Endothelial cell of umbilical vein (primary cell): ENCODE measurements around the gene SYNGR4. TPM values are rescaled to one million over a fixed set of nuclear protein-coding genes. Genes with fewer than 3 reads are reported as not detected.
A peak's percentile ranks its signal among the peaks of the same experiment; 100 is the strongest.
"Not testable (repeated sequence)": the region's sequence is repeated elsewhere in the genome, so short reads cannot be mapped to it uniquely, and the experiment has no call there.

ENCODE experiments used
- BruUV-seq: library from RNA; stranded (reverse); fragments of 400-500 nt; replicated peaks from 2 replicates; lab custom pipeline; 2021; lab: Mats Ljungman, UMichigan
- CTCF ChIA-PET: fragments of 300-600, 350-600 bp; sonication (Branson Sonifier 250); formaldehyde crosslinking; loops from one replicate; lab custom pipeline; 2021; ENCODE audit warnings: antibody characterized with exemption, inconsistent platforms; lab: Charles Lee
- POLR2A ChIA-PET: fragments of 300-600, 350-600 bp; sonication (Branson Sonifier 250); formaldehyde crosslinking; loops from one replicate; lab custom pipeline; 2021; ENCODE audit warnings: antibody characterized with exemption, inconsistent platforms; lab: Charles Lee
- DNase-seq: peaks from one replicate; pipeline ENCODE4 v3.0.0-alpha.2; 2011; ENCODE audit warnings: low read depth, low spot score
- FAIRE-seq: peaks from 2 replicates; lab custom pipeline; 2011; peaks lifted over from hg19 to GRCh38; lab: Jason Lieb, UNC
- H2AFZ ChIP-seq: 2 replicates; pipeline ENCODE4 v1.6.0; 2012; ENCODE audit warnings: low read depth, low read length, control low read depth, inconsistent platforms
- H3K27ac ChIP-seq: 2 replicates; pipeline ENCODE4 v1.5.1; 2011; ENCODE audit warnings: low read depth, mild to moderate bottlenecking, control low read depth, low read length, moderate library complexity; ENCODE audit not compliant: insufficient read depth
- H3K27me3 ChIP-seq, 2 experiments: 2 replicates each; pipeline versions ENCODE4 v1.6.0 to v1.6.1; 2011; ENCODE audit warnings: low read length in 2 of 2, mixed read lengths in 1 of 2; ENCODE audit not compliant: control insufficient read depth in 2 of 2, insufficient read depth in 2 of 2
- H3K36me3 ChIP-seq, 2 experiments: 2 replicates in 1 of 2; 3 replicates in 1 of 2; pipeline ENCODE4 v1.5.1; 2011; ENCODE audit warnings: low read length in 2 of 2, mild to moderate bottlenecking in 1 of 2, moderate library complexity in 1 of 2; ENCODE audit not compliant: control insufficient read depth in 2 of 2, insufficient read depth in 2 of 2; ENCODE audit errors: extremely low read depth in 1 of 2
- H3K4me1 ChIP-seq: 3 replicates; pipeline ENCODE4 v1.5.1; 2011; ENCODE audit warnings: mild to moderate bottlenecking, low read length; ENCODE audit not compliant: control insufficient read depth, insufficient read depth; ENCODE audit errors: extremely low read depth
- H3K4me2 ChIP-seq: 2 replicates; pipeline ENCODE4 v1.6.1; 2011; ENCODE audit warnings: low read length, control low read depth, mixed read lengths; ENCODE audit not compliant: insufficient read depth
- H3K4me3 ChIP-seq, 3 experiments: fragments of 200-600 bp in 1 of 3; sonication (generic), shearing (Covaris generic) in 1 of 3; replicated peaks in 1 of 3; 2 replicates each; pipeline ENCODE4 v1.5.1; 2011 to 2016; ENCODE audit warnings: control low read depth in 3 of 3, low read length in 3 of 3, mild to moderate bottlenecking in 2 of 3, inconsistent platforms in 1 of 3, low read depth in 1 of 3, moderate library complexity in 1 of 3; ENCODE audit not compliant: insufficient read depth in 1 of 3
- H3K79me2 ChIP-seq: 2 replicates; pipeline ENCODE4 v1.6.0; 2012; ENCODE audit warnings: low read length, inconsistent platforms; ENCODE audit not compliant: control insufficient read depth, insufficient read depth
- H3K9ac ChIP-seq: replicated peaks from 2 replicates; pipeline ENCODE3; 2011; ENCODE audit warnings: low read length, control low read depth; ENCODE audit not compliant: insufficient read depth; ENCODE audit errors: extremely low read depth
- H3K9me1 ChIP-seq: replicated peaks from 3 replicates; pipeline ENCODE4 v1.6.0; 2011; ENCODE audit warnings: mild to moderate bottlenecking, low read length; ENCODE audit not compliant: control insufficient read depth, insufficient read depth; ENCODE audit errors: extremely low read depth
- H3K9me3 ChIP-seq: replicated peaks from 2 replicates; pipeline ENCODE4 v1.5.1; 2012; ENCODE audit warnings: low read length, inconsistent platforms; ENCODE audit not compliant: control insufficient read depth, insufficient read depth
- H4K20me1 ChIP-seq: replicated peaks from 2 replicates; pipeline ENCODE3; 2011; ENCODE audit warnings: mild to moderate bottlenecking, low read length; ENCODE audit not compliant: control insufficient read depth, insufficient read depth; ENCODE audit errors: extremely low read depth
- EZH2 ChIP-seq: IDR thresholded peaks from 2 replicates; pipeline ENCODE4 v1.6.1; 2012; ENCODE audit warnings: borderline replicate concordance, low read depth, mild to moderate bottlenecking, moderate library complexity, low read length, inconsistent platforms; ENCODE audit not compliant: severe bottlenecking
- dilution Hi-C: fragments of 300-500 bp; cut with MboI; formaldehyde crosslinking; loops from one replicate; pipeline ENCODE4 v1.15.0; 2019; ENCODE audit warnings: low sequenced_read_pairs; ENCODE audit not compliant: extremely low pct_ligation_motif_present
- intact Hi-C: fragments of 100-400 bp; cut with micrococcal nuclease; formaldehyde crosslinking; loops from one replicate; pipeline ENCODE4 v1.10.0; 2022
- polyA plus RNA-seq, 4 experiments: library from polyadenylated mRNA; depleted of rRNA in 3 of 4; stranded (reverse) in 3 of 4; unstranded in 1 of 4; fragments of >200 nt; gene quantifications; 2 replicates each; pipeline versions ENCODE4 v1.2.1 to v1.2.3, GENCODE V29; 2011 to 2012; ENCODE audit warnings: missing spikeins in 1 of 4
- total RNA-seq: library from RNA; stranded (reverse); gene quantifications from 2 replicates; pipeline ENCODE4 v1.2.3, GENCODE V29; 2021
- TF ChIP-seq, protein P1 (sequence below), 2 donors: IDR thresholded peaks; 1 replicate in 1 of 2; 2 replicates in 1 of 2; pipeline ENCODE4 v1.5.1; 2011; ENCODE audit warnings: low read length in 2 of 2, mild to moderate bottlenecking in 2 of 2, moderate library complexity in 2 of 2, control low read depth in 1 of 2, inconsistent platforms in 1 of 2, low read depth in 1 of 2; ENCODE audit not compliant: insufficient read depth in 1 of 2; ENCODE audit errors: extremely low read depth in 1 of 2
- TF ChIP-seq, protein P2 (sequence below): IDR thresholded peaks from 2 replicates; pipeline ENCODE4 v1.6.1; 2011; ENCODE audit not compliant: insufficient read depth, insufficient read length

The SYNGR4 gene
- total and polyA plus RNA-seq, 2 donors (not counting 3 experiments of a cell fraction or from before 2014, with no cell fraction given): not detected

DNA sequence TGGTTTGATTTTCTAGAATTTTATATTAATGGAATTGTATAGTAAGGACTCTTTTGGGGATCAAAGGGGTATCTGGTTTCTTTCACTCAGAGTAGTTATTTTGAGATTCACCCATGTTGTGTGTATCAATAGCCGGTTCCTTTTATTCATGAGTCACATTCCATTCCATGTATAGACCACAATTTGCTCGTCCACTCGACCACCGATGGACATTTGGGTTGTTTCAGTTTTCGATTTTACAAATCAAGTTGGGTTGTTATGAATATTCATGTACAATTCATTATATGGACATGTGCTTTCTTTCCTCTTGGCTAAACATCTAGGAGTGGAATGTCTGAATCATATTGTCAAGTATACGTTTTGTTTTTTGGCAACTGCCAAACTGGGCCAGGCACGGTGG, 48.5 kb upstream of the SYNGR4 start:
- dilution Hi-C loops (no loop called here), intact Hi-C loops (no loop called here)
- no peak overlapping the region for H3K27ac ChIP-seq
- no peak overlapping the region for H2AFZ ChIP-seq
- FAIRE-seq (no peak), DNase-seq (no peak)
- no peak overlapping the region for H3K9ac ChIP-seq
- no peaks in the 10 kb centered on the region for H3K27me3 ChIP-seq
- CTCF ChIA-PET: interaction anchor here (1.9 to 12.8 kb wide), 2 partner anchors 19 to 268 kb away, joined by 16 to 486 read pairs; no protein-coding TSS in a partner anchor
- H3K4me2 ChIP-seq: no peak overlapping the region
- H3K36me3 ChIP-seq: no peaks in the 10 kb centered on the region
- H3K79me2 ChIP-seq: no peaks in the 10 kb centered on the region
- H3K4me1 ChIP-seq: peaks cover 12% of the 10 kb centered on the region
- H4K20me1 ChIP-seq: no peaks in the 10 kb centered on the region
- no TSS peak for BruUV-seq
- H3K4me3 ChIP-seq: no peak overlapping the region
- no peaks in the 10 kb centered on the region for H3K9me3 ChIP-seq
- H3K9me1 ChIP-seq: no peaks in the 10 kb centered on the region
- TF ChIP-seq, protein P1, sequence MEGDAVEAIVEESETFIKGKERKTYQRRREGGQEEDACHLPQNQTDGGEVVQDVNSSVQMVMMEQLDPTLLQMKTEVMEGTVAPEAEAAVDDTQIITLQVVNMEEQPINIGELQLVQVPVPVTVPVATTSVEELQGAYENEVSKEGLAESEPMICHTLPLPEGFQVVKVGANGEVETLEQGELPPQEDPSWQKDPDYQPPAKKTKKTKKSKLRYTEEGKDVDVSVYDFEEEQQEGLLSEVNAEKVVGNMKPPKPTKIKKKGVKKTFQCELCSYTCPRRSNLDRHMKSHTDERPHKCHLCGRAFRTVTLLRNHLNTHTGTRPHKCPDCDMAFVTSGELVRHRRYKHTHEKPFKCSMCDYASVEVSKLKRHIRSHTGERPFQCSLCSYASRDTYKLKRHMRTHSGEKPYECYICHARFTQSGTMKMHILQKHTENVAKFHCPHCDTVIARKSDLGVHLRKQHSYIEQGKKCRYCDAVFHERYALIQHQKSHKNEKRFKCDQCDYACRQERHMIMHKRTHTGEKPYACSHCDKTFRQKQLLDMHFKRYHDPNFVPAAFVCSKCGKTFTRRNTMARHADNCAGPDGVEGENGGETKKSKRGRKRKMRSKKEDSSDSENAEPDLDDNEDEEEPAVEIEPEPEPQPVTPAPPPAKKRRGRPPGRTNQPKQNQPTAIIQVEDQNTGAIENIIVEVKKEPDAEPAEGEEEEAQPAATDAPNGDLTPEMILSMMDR (IDR thresholded peaks at IDR 0.05; ENCODE audit: extremely low read depth in 1 of 2, insufficient read depth in 1 of 2, low read depth in 1 of 2, low read length in 2 of 2): no peak
- TF ChIP-seq, protein P2, sequence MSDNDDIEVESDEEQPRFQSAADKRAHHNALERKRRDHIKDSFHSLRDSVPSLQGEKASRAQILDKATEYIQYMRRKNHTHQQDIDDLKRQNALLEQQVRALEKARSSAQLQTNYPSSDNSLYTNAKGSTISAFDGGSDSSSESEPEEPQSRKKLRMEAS: no peak
- TF ChIP-seq EZH2: no peak
- POLR2A ChIA-PET: no interaction called here

GRCh38 chr19:48317708-48317960, 46.5 kb upstream of the SYNGR4 start:
- H3K9ac ChIP-seq, H3K79me2 ChIP-seq, H3K4me2 ChIP-seq, H3K27me3 ChIP-seq, intact Hi-C loops, H2AFZ ChIP-seq, H4K20me1 ChIP-seq, FAIRE-seq, DNase-seq, H3K9me1 ChIP-seq, dilution Hi-C loops, H3K9me3 ChIP-seq, BruUV-seq, H3K36me3 ChIP-seq, H3K4me3 ChIP-seq: not testable (repeated sequence)
- peaks cover 15% of the 10 kb centered on the region for H3K4me1 ChIP-seq
- ChIA-PET POLR2A (interaction anchor here (1.2 to 1.4 kb wide), 2 partner anchors 15 to 16 kb away, joined by 3 to 6 read pairs; no protein-coding TSS in a partner anchor), CTCF (interaction anchor here (1.1 to 12.8 kb wide), 4 partner anchors 18 to 188 kb away, joined by 3 to 486 read pairs (median 9); partner anchors contain the start of gene KDELR1)
- peak overlapping the region; percentile 54 for H3K27ac ChIP-seq
